GM10266 (cell line): ENCODE measurements around the gene TMEM47.
A peak's percentile ranks its signal among the peaks of the same experiment; 100 is the strongest.

Experiments
- DNase-seq: peaks from one replicate; pipeline ENCODE4 v3.0.0; 2012; ENCODE audit errors: extremely low spot score
- TF ChIP-seq, protein P1 (sequence below): IDR thresholded peaks from 2 replicates; pipeline ENCODE4 v1.5.1; 2012; ENCODE audit warnings: mild to moderate bottlenecking, low read depth; ENCODE audit not compliant: control insufficient read depth, insufficient read depth; ENCODE audit errors: missing control alignments

Gene TMEM47

DNA sequence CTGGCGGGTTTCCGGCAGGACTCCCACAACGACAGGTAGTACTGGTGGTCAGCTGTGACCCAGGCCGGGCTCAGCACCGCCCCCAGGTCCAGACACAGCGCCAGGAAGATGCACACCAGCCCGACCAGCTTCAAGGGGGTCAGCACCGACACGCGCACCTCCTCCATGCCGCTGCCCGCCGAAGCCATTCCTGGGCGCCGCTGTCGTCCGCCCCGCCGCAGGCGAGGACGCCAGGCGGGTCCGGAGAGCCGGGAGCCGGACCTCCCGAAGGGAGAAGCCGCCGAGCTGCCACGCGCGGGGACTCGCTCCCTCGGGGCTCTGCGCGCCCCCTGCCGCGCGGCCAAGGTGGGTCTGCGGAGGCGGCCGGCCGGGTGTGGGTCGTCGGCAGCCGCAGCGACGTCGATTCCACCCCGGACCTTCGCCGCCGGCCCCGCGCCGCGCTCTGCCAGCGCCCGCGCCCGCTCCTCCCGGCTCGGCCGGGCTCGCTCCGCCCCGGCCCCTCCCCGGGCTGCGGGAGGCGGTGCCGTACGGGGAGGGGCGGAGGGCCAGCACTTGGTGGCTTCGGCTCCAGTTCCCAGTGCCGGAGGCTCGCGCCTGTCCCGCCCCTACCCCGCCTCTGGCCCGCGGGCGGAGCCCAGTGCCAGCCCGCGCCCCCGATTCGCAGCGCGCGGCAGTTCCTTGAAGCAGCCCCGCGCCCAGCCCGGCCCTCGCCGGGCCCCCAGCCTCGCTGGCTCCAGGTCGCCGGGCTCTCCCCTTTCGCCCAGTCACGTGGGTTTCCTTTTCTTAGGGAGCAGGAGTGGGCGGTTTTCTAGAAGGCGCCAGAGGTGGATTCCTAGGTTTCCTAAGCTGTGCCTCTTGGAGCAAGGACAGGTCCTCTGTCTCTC, at the start of gene TMEM47:
Gene TMEM47, minus strand, starts transcription at position 444 of the 884 bp plus-strand sequence. Its CDS starts 256 bp downstream, at position 188.
- DNase-seq, result peak; percentile 12
- TF ChIP-seq, protein P1, sequence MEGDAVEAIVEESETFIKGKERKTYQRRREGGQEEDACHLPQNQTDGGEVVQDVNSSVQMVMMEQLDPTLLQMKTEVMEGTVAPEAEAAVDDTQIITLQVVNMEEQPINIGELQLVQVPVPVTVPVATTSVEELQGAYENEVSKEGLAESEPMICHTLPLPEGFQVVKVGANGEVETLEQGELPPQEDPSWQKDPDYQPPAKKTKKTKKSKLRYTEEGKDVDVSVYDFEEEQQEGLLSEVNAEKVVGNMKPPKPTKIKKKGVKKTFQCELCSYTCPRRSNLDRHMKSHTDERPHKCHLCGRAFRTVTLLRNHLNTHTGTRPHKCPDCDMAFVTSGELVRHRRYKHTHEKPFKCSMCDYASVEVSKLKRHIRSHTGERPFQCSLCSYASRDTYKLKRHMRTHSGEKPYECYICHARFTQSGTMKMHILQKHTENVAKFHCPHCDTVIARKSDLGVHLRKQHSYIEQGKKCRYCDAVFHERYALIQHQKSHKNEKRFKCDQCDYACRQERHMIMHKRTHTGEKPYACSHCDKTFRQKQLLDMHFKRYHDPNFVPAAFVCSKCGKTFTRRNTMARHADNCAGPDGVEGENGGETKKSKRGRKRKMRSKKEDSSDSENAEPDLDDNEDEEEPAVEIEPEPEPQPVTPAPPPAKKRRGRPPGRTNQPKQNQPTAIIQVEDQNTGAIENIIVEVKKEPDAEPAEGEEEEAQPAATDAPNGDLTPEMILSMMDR, result no peak

DNA sequence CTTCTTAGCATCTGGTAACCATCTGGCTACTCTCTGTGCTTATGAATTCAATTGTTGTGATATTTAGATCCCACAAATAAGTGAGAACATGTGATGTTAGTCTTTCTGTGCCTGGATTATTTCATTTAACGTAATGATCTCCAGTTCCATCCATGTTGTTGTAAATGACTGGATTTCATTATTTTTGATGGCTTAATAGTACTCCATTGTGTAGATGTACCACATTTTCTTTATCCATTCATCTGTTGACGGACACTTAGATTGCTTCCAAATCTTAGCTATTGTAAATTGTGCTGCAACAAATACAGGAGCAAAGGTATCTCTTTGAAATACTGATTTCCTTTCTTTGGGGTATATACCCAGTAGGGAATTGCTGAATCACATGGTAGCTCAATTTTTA, 30.0 kb upstream of the TMEM47 start:
- DNase-seq, result no peak
- TF ChIP-seq, protein P1, result no peak

DNA sequence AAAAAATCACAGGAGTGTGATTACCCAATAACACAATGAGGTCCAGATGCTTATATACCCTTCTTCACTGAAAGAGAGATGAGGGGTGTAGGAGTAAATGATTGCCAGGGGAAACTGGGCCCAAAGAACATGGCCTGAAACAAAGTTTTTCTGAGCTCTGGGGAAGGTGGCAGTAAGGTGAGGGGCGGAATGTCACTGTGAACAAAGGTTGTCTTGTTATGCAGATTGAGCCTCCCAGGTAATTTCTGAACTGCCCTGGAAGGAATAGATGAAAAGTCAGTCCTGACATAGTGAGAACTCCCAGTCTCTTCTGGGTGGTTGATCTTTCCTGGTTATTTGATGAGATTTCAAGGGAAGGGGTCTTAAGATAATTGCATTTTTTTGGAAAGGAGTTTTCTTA, 2.5 kb upstream of the TMEM47 start:
- TF ChIP-seq, protein P1, result no peak
- no peak for DNase-seq

DNA sequence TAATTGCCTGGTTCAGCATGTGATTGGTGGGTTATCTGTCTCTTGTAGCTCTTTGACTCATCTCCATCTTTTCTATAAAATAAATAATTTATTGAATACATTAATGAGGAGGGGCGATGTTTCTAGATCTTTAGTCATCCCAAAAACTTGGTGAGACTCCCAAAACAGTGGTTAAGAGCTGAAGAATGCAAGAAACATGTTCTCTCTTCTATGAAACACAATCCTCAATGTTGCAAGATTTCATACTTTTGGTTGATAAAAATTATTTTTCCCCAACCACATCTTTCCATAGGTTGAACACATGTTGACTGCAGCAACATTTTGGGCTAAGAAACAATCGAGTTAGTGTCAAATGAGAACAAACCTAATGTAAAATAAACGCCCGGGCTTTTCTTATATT, 1.2 kb upstream of the TMEM47 start:
- no peak for DNase-seq
- TF ChIP-seq, protein P1, result no peak

DNA sequence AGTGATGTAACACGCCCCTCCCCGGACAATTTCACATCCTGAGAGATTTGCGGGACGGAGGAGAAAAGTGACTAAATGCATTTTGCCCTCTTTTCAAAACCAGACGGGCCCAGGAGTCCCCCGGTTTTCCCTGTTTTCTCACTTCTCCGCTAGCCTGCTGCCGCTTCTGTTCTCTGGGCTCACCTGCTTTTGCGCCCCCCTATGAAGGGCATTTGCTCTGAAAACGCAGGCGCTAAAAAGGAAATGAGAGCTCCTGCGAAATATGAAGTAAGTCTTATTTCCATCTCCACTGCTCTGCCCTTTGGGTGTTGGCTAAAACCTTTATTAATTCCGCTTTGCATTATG, 613 bp upstream of the TMEM47 start:
- no peak for DNase-seq
- TF ChIP-seq, protein P1, result no peak

DNA sequence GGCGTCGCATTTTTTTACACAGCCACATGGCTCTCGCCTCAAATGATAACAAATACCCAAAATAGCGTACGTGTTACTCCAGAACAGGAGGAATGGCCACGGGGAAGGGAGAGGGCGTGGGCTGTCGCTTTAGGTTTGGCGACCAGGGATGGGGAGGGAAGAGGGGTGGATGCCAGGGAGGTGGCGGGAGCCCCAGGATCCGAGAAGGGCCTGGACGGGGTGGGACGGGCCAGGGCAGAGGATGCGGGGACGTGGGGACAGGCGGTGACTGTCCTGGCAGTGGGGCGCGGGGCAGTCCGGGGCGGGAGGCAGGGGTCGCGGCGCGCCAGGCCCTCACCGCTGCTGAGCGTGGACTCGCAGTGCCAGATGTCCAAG, 631 bp downstream of the TMEM47 start:
- DNase-seq, result no peak
- TF ChIP-seq, protein P1, result no peak
